Endothelial cell of umbilical vein (primary cell): Measurements from ENCODE around the gene SRD5A1. TPM values are rescaled to one million over a fixed set of nuclear protein-coding genes. Genes with fewer than 3 reads are reported as not detected.
A peak's percentile ranks its signal among the peaks of the same experiment; 100 is the strongest.

Source experiments
- Bru-seq: library from RNA; stranded (reverse); fragments of 400-500 nt; gene quantifications from one replicate; lab custom pipeline; 2021; lab: Mats Ljungman, UMichigan
- BruChase-seq, 2 experiments: library from RNA; stranded (reverse); fragments of 400-500 nt; gene quantifications; one replicate each; lab custom pipeline; 2021; lab: Mats Ljungman, UMichigan
- BruUV-seq: library from RNA; stranded (reverse); fragments of 400-500 nt; replicated peaks from 2 replicates; lab custom pipeline; 2021; lab: Mats Ljungman, UMichigan
- CTCF ChIA-PET: fragments of 300-600, 350-600 bp; sonication (Branson Sonifier 250); formaldehyde crosslinking; loops from one replicate; lab custom pipeline; 2021; ENCODE audit warnings: antibody characterized with exemption, inconsistent platforms; lab: Charles Lee
- POLR2A ChIA-PET: fragments of 300-600, 350-600 bp; sonication (Branson Sonifier 250); formaldehyde crosslinking; loops from one replicate; lab custom pipeline; 2021; ENCODE audit warnings: antibody characterized with exemption, inconsistent platforms; lab: Charles Lee
- DNase-seq: peaks from one replicate; pipeline ENCODE4 v3.0.0-alpha.2; 2011; ENCODE audit warnings: low read depth, low spot score
- FAIRE-seq: peaks from 2 replicates; lab custom pipeline; 2011; peaks lifted over from hg19 to GRCh38; lab: Jason Lieb, UNC
- H2AFZ ChIP-seq: 2 replicates; pipeline ENCODE4 v1.6.0; 2012; ENCODE audit warnings: low read depth, low read length, control low read depth, inconsistent platforms
- H3K27ac ChIP-seq: 2 replicates; pipeline ENCODE4 v1.5.1; 2011; ENCODE audit warnings: low read depth, mild to moderate bottlenecking, control low read depth, low read length, moderate library complexity; ENCODE audit not compliant: insufficient read depth
- H3K27me3 ChIP-seq, 2 experiments: 2 replicates each; pipeline versions ENCODE4 v1.6.0 to v1.6.1; 2011; ENCODE audit warnings: low read length in 2 of 2, mixed read lengths in 1 of 2; ENCODE audit not compliant: control insufficient read depth in 2 of 2, insufficient read depth in 2 of 2
- H3K36me3 ChIP-seq, 2 experiments: 2 replicates in 1 of 2; 3 replicates in 1 of 2; pipeline ENCODE4 v1.5.1; 2011; ENCODE audit warnings: low read length in 2 of 2, mild to moderate bottlenecking in 1 of 2, moderate library complexity in 1 of 2; ENCODE audit not compliant: control insufficient read depth in 2 of 2, insufficient read depth in 2 of 2; ENCODE audit errors: extremely low read depth in 1 of 2
- H3K4me1 ChIP-seq: 3 replicates; pipeline ENCODE4 v1.5.1; 2011; ENCODE audit warnings: mild to moderate bottlenecking, low read length; ENCODE audit not compliant: control insufficient read depth, insufficient read depth; ENCODE audit errors: extremely low read depth
- H3K4me2 ChIP-seq: 2 replicates; pipeline ENCODE4 v1.6.1; 2011; ENCODE audit warnings: low read length, control low read depth, mixed read lengths; ENCODE audit not compliant: insufficient read depth
- H3K4me3 ChIP-seq, 3 experiments: fragments of 200-600 bp in 1 of 3; sonication (generic), shearing (Covaris generic) in 1 of 3; replicated peaks in 1 of 3; 2 replicates each; pipeline ENCODE4 v1.5.1; 2011 to 2016; ENCODE audit warnings: control low read depth in 3 of 3, low read length in 3 of 3, mild to moderate bottlenecking in 2 of 3, inconsistent platforms in 1 of 3, low read depth in 1 of 3, moderate library complexity in 1 of 3; ENCODE audit not compliant: insufficient read depth in 1 of 3
- H3K79me2 ChIP-seq: 2 replicates; pipeline ENCODE4 v1.6.0; 2012; ENCODE audit warnings: low read length, inconsistent platforms; ENCODE audit not compliant: control insufficient read depth, insufficient read depth
- H3K9ac ChIP-seq: replicated peaks from 2 replicates; pipeline ENCODE3; 2011; ENCODE audit warnings: low read length, control low read depth; ENCODE audit not compliant: insufficient read depth; ENCODE audit errors: extremely low read depth
- H3K9me1 ChIP-seq: replicated peaks from 3 replicates; pipeline ENCODE4 v1.6.0; 2011; ENCODE audit warnings: mild to moderate bottlenecking, low read length; ENCODE audit not compliant: control insufficient read depth, insufficient read depth; ENCODE audit errors: extremely low read depth
- H3K9me3 ChIP-seq: replicated peaks from 2 replicates; pipeline ENCODE4 v1.5.1; 2012; ENCODE audit warnings: low read length, inconsistent platforms; ENCODE audit not compliant: control insufficient read depth, insufficient read depth
- H4K20me1 ChIP-seq: replicated peaks from 2 replicates; pipeline ENCODE3; 2011; ENCODE audit warnings: mild to moderate bottlenecking, low read length; ENCODE audit not compliant: control insufficient read depth, insufficient read depth; ENCODE audit errors: extremely low read depth
- EZH2 ChIP-seq: IDR thresholded peaks from 2 replicates; pipeline ENCODE4 v1.6.1; 2012; ENCODE audit warnings: borderline replicate concordance, low read depth, mild to moderate bottlenecking, moderate library complexity, low read length, inconsistent platforms; ENCODE audit not compliant: severe bottlenecking
- FOS ChIP-seq: IDR thresholded peaks from 2 replicates; pipeline ENCODE4 v1.6.1; 2011; ENCODE audit warnings: mild to moderate bottlenecking, low read length, moderate library complexity, borderline replicate concordance; ENCODE audit not compliant: insufficient read depth
- MAX ChIP-seq: IDR thresholded peaks from 2 replicates; pipeline ENCODE4 v1.6.1; 2011; ENCODE audit not compliant: insufficient read depth, insufficient read length
- MYC ChIP-seq: IDR thresholded peaks from one replicate; pipeline ENCODE4 v1.6.1; 2011; ENCODE audit warnings: mild to moderate bottlenecking, low read depth, low read length
- POLR2A ChIP-seq: IDR thresholded peaks from 2 replicates; pipeline ENCODE4 v1.6.1; 2012; ENCODE audit warnings: low read depth, mild to moderate bottlenecking, control low read depth, low read length
- POLR2AphosphoS5 ChIP-seq: IDR thresholded peaks from 2 replicates; pipeline ENCODE4 v1.6.1; 2012; ENCODE audit warnings: low read depth, mild to moderate bottlenecking, control low read depth, low read length, moderate library complexity; ENCODE audit not compliant: insufficient read depth
- dilution Hi-C: fragments of 300-500 bp; cut with MboI; formaldehyde crosslinking; loops from one replicate; pipeline ENCODE4 v1.15.0; 2019; ENCODE audit warnings: low sequenced_read_pairs; ENCODE audit not compliant: extremely low pct_ligation_motif_present
- intact Hi-C: fragments of 100-400 bp; cut with micrococcal nuclease; formaldehyde crosslinking; loops from one replicate; pipeline ENCODE4 v1.10.0; 2022
- long read RNA-seq: library from polyadenylated mRNA; stranded (forward); transcript quantifications from one replicate; pipeline ENCODE4 v2.0.0, GENCODE V29; 2021
- polyA minus RNA-seq, 3 experiments: library from RNA; depleted of rRNA, polyadenylated mRNA; stranded (reverse); fragments of >200 nt; gene quantifications; 1 replicate in 1 of 3; 2 replicates in 2 of 3; pipeline ENCODE4 v1.2.3, GENCODE V29; 2011
- polyA plus RNA-seq, 4 experiments: library from polyadenylated mRNA; depleted of rRNA in 3 of 4; stranded (reverse) in 3 of 4; unstranded in 1 of 4; fragments of >200 nt; gene quantifications; 2 replicates each; pipeline versions ENCODE4 v1.2.1 to v1.2.3, GENCODE V29; 2011 to 2012; ENCODE audit warnings: missing spikeins in 1 of 4
- total RNA-seq: library from RNA; stranded (reverse); gene quantifications from 2 replicates; pipeline ENCODE4 v1.2.3, GENCODE V29; 2021

Gene SRD5A1
- 12.4 and 14.8 TPM in 2 replicates for total RNA-seq
- polyA plus RNA-seq = 11.6 and 16.6 TPM in 2 replicates
- 5.6 and 7.0 TPM in 2 replicates for polyA plus RNA-seq (2011; cell fraction: cytosol; rRNA removed)
- polyA plus RNA-seq (2011; cell fraction: nucleus; rRNA removed) = 8.0 and 9.0 TPM in 2 replicates
- polyA plus RNA-seq (2012) = 6.4 and 7.8 TPM in 2 replicates
- polyA minus RNA-seq = 6.6 and 8.3 TPM in 2 replicates
- 37.5 TPM for polyA minus RNA-seq (2011; cell fraction: cytosol; rRNA and poly(A)+ RNA removed)
- polyA minus RNA-seq (2011; cell fraction: nucleus; rRNA and poly(A)+ RNA removed) = 7.0 and 7.5 TPM in 2 replicates
- Bru-seq, nascent RNA = percentile 64 among the genes with signal in this experiment
- BruChase-seq, experiment 1, labeled RNA remaining after a 6-hour chase = percentile 58 among the genes with signal in this experiment
- BruChase-seq, experiment 2, labeled RNA remaining after a 2-hour chase = percentile 69 among the genes with signal in this experiment
- long read RNA-seq, full-length matches to known transcripts = 14 of 18 reads
- long read RNA-seq, partial matches to known transcripts = 0 of 18 reads
- long read RNA-seq, other reads (novel, unspliced or antisense) = 4 of 18 reads

- DNase-seq (peak; percentile 92), FAIRE-seq (peak; percentile 86)
- CTCF ChIA-PET = interaction anchor here (1.0 to 4.6 kb wide), 8 partner anchors 8 to 112 kb away, joined by 3 to 59 read pairs (median 6); partner anchors contain the start of gene TENT4A
- dilution Hi-C loops (loop anchor here (25.0 kb wide), 1 partner anchor 104 kb away; no protein-coding TSS in a partner anchor), intact Hi-C loops (loop anchor here (1.0 to 2.0 kb wide), 5 partner anchors 79 to 254 kb away; partner anchors contain the start of gene MED10)
- peak within 1 kb of the TSS; percentile 99 for H3K27ac ChIP-seq
- H3K4me3 ChIP-seq = peak within 1 kb of the TSS; percentile 75 to 90 (median 79)
- peaks cover 19% of the 10 kb centered on the region for H3K4me1 ChIP-seq
- no peaks in the 10 kb centered on the region for H3K9me3 ChIP-seq
- H3K36me3 ChIP-seq = peaks cover 5 to 18% of the 10 kb centered on the region in 2 experiments
- H3K4me2 ChIP-seq = peak within 1 kb of the TSS; percentile 87
- H3K9ac ChIP-seq = peak within 1 kb of the TSS; percentile 97
- H4K20me1 ChIP-seq = peaks cover 2% of the 10 kb centered on the region
- peaks cover 62% of the 10 kb centered on the region for H3K79me2 ChIP-seq
- POLR2A ChIA-PET = interaction anchor here (0.7 to 2.0 kb wide), 6 partner anchors 9 to 100 kb away, joined by 3 to 9 read pairs (median 3); partner anchors contain the start of gene TENT4A
- no peaks in the 10 kb centered on the region for H3K27me3 ChIP-seq
- H2AFZ ChIP-seq = peak within 1 kb of the TSS; percentile 90
- TF ChIP-seq FOS (no peak), MAX (peak; percentile 94), POLR2A (peak; percentile 67), POLR2AphosphoS5 (peak; percentile 61), EZH2 (no peak), MYC (peak; percentile 67)
- no peaks in the 10 kb centered on the region for H3K9me1 ChIP-seq
- BruUV-seq = no TSS peak
These were observed at the start of gene SRD5A1, which contains the start of gene NSUN2 for GRCh38 chr5:6632888-6633468. Gene SRD5A1 (plus strand): TSS chr5:6633440. CDS start chr5:6633577, 137 bp downstream. Gene NSUN2 (minus strand): TSS chr5:6633044. CDS start chr5:6632979, 65 bp downstream.
